Activated CD4-positive, alpha-beta T cell treated with anti-CD3 and anti-CD28 coated beads, Interleukin-2, amount 10 ng/mL, durations not matched to agents 7 days and 5 days (primary cell): ENCODE data around the gene SIVA1. TPM values are rescaled to one million over a fixed set of nuclear protein-coding genes. Genes with fewer than 3 reads are reported as not detected.

Experiments used
- CTCF ChIA-PET: fragments of 350-600 bp; sonication (Branson Sonifier 250); formaldehyde crosslinking; loops from one replicate; lab custom pipeline; 2021; ENCODE audit warnings: antibody characterized with exemption; lab: Charles Lee
- POLR2A ChIA-PET: fragments of 350-600 bp; sonication (Branson Sonifier 250); formaldehyde crosslinking; loops from one replicate; lab custom pipeline; 2021; ENCODE audit warnings: antibody characterized with exemption; lab: Charles Lee
- DNase-seq: peaks from one replicate; pipeline ENCODE4 v3.0.0-alpha.2; 2020
- H3K27ac Mint-ChIP-seq: one replicate; pipeline ENCODE4 v1.8.0; 2021; ENCODE audit warnings: mild to moderate bottlenecking, moderate library complexity, mixed read lengths
- H3K27me3 Mint-ChIP-seq: one replicate; pipeline ENCODE4 v1.8.0; 2021; ENCODE audit warnings: mixed read lengths
- H3K36me3 Mint-ChIP-seq: one replicate; pipeline ENCODE4 v1.8.0; 2021; ENCODE audit warnings: low read depth, mixed read lengths
- H3K4me1 Mint-ChIP-seq: one replicate; pipeline ENCODE4 v1.8.0; 2021; ENCODE audit warnings: mixed read lengths
- H3K4me3 Mint-ChIP-seq: one replicate; pipeline ENCODE4 v1.8.0; 2021; ENCODE audit warnings: mild to moderate bottlenecking, moderate library complexity, mixed read lengths
- H3K9me3 Mint-ChIP-seq: one replicate; pipeline ENCODE4 v1.8.0; 2021; ENCODE audit warnings: mixed read lengths
- total RNA-seq, 2 experiments: library from RNA; stranded (reverse); gene quantifications; one replicate each; pipeline ENCODE4 v1.2.3, GENCODE V29; 2021

SIVA1 gene
- total RNA-seq, 2 experiments from 2014 or later = 84.7 to 135 TPM

DNA sequence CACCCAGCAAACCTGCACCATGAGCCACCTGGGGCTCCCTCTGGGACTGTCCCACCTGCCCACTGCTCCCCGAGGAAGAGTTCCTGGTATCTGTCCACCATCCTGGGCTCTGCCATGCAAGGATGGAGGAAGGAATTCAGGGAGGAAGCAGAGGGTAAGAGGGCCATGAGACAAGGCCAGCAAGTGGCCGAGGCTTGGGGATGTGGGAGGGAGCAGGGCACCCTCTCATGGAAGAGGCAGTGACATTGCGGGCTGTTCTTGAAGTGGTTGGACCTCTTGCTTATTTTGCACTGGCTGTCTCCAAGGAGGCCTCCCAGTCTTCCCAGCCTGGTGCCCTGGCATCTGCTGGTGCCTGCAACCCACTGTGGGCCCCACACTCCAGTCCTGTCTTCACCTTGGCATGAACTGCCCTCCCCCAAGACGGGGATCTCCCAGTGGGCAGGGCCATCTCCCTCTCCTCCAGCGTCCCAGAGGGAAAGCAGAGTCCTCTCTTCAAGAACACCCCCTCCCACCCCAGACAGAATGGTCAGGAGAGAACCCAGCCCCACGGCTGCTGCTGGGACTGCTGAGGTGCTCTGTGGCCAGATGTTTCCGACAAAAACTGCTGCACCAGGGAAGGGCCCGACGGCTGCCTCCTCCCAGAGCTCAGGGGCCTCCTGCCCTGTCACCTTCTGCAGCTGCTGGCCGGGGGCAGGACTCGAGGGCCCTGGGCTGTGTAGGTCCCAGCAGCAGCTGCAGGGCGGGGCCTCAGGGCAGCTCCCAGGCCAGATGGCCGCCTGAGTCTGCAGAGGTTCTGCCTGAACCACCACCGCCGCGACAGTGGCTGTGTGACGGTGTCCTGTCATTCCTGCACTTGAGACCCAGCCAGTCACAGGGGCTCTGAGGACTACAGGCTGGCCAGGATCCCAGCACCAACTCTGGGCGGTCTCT, 44.4 kb downstream of the SIVA1 start:
- no peaks in the 10 kb centered on the region for H3K36me3 Mint-ChIP-seq
- POLR2A ChIA-PET = no interaction called here
- peak overlapping the region; percentile 70 for H3K4me3 Mint-ChIP-seq
- no peaks in the 10 kb centered on the region for H3K9me3 Mint-ChIP-seq
- peak overlapping the region; percentile 64 for H3K27ac Mint-ChIP-seq
- no peak for DNase-seq
- peaks cover 58% of the 10 kb centered on the region for H3K4me1 Mint-ChIP-seq
- CTCF ChIA-PET = interaction anchor here (0.8 to 4.5 kb wide), 4 partner anchors 29 to 138 kb away, joined by 3 to 14 read pairs (median 3); no protein-coding TSS in a partner anchor
- peaks cover 6% of the 10 kb centered on the region for H3K27me3 Mint-ChIP-seq

DNA sequence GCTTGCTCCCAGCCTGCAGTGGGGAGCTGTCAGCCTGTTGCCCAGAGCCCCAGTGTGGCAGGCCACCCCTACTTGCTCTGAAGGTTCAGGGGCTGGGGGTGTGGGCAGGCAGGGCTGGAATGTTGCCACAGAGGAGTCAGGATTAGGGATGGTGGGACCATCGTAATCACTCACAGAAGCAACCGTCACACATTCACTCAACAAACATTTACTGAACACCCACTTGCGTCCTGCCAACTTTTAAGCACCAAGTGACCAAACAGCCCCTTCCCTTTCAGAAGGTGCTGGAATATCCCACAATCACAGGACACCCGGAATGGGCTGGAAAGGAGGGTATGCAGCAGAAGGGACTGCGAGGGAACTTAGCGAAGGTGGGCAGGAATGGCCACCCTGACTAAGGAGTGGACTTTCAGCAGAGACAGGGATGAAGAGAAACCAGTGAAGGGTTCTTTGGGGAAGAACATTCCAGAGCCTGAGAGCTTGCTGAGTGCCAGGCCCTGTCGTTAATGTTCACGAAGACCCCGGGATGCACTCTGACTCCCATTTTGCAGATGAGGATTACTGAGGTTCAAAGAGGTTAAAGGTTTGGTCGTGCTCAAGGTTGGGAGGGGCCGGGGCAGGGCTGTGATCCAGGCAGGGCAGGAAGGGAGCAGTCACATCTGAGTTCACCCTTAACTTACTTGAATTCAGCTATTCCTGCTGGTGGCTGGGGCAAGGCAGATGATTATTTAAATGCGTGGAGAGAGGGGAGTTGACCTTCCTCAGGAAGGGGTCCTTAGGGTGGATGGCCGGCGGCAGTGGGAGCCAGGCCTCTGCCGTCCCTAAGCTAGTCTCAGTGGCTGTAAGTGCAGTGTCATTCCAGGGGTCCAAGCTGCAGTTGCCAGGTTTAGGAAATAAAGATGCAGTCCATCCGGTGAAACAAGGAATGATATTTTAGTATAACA, 45.6 kb downstream of the SIVA1 start:
- Mint-ChIP-seq H3K4me1 (peaks cover 51% of the 10 kb centered on the region), H3K4me3 (peak overlapping the region; percentile 17), H3K27me3 (peaks cover 6% of the 10 kb centered on the region), H3K9me3 (no peaks in the 10 kb centered on the region), H3K27ac (peak overlapping the region; percentile 20), H3K36me3 (no peaks in the 10 kb centered on the region)
- ChIA-PET CTCF (interaction anchor here (0.8 to 4.5 kb wide), 3 partner anchors 28 to 78 kb away, joined by 3 to 14 read pairs (median 3); no protein-coding TSS in a partner anchor), POLR2A (no interaction called here)
- no peak for DNase-seq

DNA sequence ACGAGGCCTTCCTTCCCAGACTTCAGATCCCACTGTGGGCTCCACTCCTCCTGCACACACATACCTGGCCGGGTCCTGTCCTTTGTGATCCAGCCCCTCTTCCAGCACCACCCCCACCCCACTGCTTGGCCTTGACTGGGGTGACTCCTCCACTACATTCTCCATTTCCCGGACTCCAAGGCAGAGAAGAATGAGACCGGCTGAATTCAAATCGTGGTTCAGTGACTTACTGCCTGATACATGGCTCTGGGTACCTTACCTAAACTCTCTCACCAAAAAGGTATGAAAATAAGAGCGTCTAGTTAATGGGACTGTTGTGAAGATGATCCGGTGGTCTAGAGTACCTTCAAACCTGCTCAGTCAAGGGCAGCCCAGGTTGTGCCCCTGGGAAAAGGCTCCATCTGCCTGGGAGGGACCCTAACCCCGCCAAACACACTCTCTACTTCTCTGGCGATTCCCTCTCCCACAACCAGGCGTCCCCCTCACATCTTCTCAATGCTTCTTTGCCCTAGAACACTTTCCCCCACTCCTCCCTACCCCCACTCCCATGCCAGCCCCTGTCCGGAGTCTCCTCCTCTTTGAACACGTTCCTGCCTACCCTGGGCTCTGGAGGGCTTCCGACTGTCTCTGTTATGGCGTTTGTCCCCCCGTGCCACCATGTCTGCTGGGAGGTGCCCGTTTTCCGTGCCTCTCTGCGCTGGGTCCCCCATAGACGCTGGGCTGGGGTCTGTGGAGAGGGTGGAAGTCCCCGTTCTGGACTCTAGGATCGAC, 46.5 kb downstream of the SIVA1 start:
- ChIA-PET POLR2A (no interaction called here), CTCF (interaction anchor here (4.5 kb wide), 1 partner anchor 27 kb away, joined by 14 read pairs; no protein-coding TSS in a partner anchor)
- H3K27me3 Mint-ChIP-seq = peaks cover 6% of the 10 kb centered on the region
- H3K4me3 Mint-ChIP-seq = peak overlapping the region; percentile 59
- no peaks in the 10 kb centered on the region for H3K9me3 Mint-ChIP-seq
- no peaks in the 10 kb centered on the region for H3K36me3 Mint-ChIP-seq
- H3K4me1 Mint-ChIP-seq = peaks cover 42% of the 10 kb centered on the region
- peak overlapping the region; percentile 63 for H3K27ac Mint-ChIP-seq
- no peak for DNase-seq

DNA sequence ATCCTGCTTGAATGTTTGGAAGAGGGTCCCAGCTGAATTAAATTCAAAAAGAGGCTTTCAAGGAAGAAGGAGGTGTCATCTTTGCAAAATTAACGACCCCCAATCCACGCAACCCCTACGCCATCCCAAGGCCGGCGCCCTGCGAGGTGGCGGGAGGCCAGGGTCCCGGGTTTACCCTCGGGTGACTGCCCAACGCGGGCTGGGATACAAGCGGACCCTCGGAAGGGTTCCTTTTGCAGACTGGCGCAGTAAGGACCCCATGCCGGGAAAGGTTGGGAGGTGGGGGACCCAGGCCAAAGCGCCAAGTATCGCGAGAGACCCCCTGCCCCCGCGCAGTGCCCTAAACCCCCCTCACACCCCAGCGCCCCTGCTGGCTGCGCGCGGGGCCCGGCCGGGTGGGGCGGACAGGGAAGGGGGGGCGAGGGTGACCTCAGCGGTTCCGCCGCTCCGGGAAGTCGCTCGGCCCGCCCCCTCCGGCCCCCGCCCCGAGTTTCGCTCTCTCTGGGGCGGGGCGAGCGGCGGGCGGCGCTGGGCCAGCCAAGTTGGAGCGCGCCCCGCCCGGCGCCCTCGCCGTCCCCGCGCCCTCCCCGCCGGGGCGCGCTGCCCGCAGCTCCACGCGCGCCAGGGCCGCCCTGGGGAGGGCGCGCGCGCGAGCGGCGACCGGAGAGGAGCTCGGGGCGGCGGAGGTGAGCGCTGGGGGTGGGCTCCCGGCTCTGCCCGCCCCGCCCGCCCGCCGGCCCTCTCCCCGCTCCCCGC, 47.2 kb downstream of the SIVA1 start:
- H3K36me3 Mint-ChIP-seq = no peaks in the 10 kb centered on the region
- CTCF ChIA-PET = interaction anchor here (0.8 to 4.5 kb wide), 7 partner anchors 9 to 48 kb away, joined by 3 to 14 read pairs (median 6); partner anchors contain the start of gene SIVA1

DNA sequence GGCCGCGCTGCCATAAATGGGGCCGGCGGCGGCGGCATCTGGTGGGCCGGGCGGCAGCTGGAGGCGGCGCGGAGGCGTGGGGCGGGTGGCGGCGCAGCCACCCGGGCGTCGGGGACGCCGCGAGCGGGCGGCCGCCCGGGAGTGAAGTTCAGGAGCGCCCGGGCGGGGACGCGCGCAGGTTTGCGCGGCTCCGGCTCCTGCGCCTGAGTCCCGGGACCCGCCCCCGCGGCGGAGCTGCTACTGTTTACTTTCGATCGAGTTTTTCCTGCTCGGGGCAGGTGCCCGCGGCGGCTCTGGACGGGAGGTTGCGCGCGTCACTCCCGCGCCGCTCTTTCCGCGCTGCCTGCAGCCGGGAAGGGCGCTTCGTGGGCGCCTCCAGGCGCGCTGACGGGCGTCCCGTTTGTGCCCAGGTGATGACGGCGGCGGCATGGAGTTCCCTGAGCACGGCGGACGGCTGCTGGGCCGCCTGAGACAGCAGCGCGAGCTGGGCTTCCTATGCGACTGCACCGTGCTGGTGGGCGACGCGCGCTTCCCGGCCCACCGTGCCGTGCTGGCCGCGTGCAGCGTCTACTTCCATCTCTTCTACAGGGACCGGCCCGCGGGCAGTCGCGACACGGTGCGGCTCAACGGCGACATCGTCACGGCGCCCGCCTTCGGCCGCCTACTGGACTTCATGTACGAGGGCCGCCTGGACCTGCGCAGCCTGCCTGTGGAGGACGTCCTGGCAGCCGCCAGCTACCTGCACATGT, 48.0 kb downstream of the SIVA1 start, which contains the start of gene ZBTB42:
Gene ZBTB42, plus strand, starts transcription at position 331 of the 749 bp plus-strand sequence. Its CDS starts 97 bp downstream, at position 428.
- peak; percentile 80 for DNase-seq
- Mint-ChIP-seq H3K9me3 (no peaks in the 10 kb centered on the region), H3K4me1 (peaks cover 39% of the 10 kb centered on the region), H3K4me3 (peak within 1 kb of the TSS; percentile 84), H3K27ac (peak within 1 kb of the TSS; percentile 84), H3K27me3 (peaks cover 6% of the 10 kb centered on the region), H3K36me3 (no peaks in the 10 kb centered on the region)
- ChIA-PET CTCF (interaction anchor here (0.8 to 4.5 kb wide), 8 partner anchors 10 to 49 kb away, joined by 3 to 14 read pairs (median 6); partner anchors contain the start of gene SIVA1), POLR2A (no interaction called here)

More for the DNA sequence above, 47.2 kb downstream of the SIVA1 start:
- H3K4me3 Mint-ChIP-seq = peak overlapping the region; percentile 59
- peaks cover 6% of the 10 kb centered on the region for H3K27me3 Mint-ChIP-seq
- H3K27ac Mint-ChIP-seq = peak overlapping the region; percentile 63
- peak; percentile 82 for DNase-seq
- peaks cover 40% of the 10 kb centered on the region for H3K4me1 Mint-ChIP-seq
- POLR2A ChIA-PET = no interaction called here
- no peaks in the 10 kb centered on the region for H3K9me3 Mint-ChIP-seq

DNA sequence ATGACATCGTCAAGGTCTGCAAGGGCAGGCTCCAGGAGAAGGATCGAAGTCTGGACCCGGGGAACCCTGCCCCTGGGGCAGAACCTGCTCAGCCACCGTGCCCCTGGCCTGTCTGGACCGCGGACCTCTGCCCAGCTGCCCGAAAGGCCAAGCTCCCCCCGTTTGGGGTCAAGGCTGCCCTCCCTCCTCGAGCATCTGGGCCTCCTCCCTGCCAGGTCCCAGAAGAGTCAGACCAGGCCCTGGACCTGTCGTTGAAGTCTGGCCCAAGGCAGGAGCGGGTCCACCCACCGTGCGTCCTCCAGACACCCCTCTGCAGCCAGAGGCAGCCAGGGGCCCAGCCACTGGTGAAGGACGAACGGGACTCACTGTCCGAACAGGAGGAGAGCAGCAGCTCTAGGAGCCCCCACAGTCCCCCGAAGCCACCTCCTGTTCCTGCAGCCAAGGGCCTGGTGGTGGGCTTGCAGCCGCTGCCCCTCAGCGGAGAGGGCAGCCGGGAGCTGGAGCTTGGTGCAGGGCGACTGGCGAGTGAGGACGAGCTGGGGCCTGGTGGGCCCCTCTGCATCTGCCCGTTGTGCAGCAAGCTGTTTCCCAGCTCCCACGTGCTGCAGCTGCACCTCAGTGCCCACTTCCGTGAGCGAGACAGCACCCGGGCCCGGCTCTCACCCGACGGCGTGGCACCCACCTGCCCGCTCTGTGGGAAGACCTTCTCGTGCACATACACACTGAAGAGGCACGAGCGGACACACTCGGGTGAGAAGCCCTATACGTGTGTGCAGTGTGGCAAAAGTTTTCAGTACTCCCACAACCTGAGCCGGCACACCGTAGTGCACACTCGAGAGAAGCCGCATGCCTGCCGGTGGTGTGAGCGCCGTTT, 48.8 kb downstream of the SIVA1 start:
- Mint-ChIP-seq H3K4me1 (peaks cover 32% of the 10 kb centered on the region), H3K36me3 (no peaks in the 10 kb centered on the region), H3K4me3 (peak overlapping the region; percentile 84), H3K27ac (peak overlapping the region; percentile 84), H3K9me3 (no peaks in the 10 kb centered on the region), H3K27me3 (peaks cover 6% of the 10 kb centered on the region)
- DNase-seq = no peak
- CTCF ChIA-PET = interaction anchor here (1.3 to 4.5 kb wide), 6 partner anchors 10 to 50 kb away, joined by 3 to 14 read pairs (median 6); partner anchors contain the start of gene SIVA1
- POLR2A ChIA-PET = no interaction called here

DNA sequence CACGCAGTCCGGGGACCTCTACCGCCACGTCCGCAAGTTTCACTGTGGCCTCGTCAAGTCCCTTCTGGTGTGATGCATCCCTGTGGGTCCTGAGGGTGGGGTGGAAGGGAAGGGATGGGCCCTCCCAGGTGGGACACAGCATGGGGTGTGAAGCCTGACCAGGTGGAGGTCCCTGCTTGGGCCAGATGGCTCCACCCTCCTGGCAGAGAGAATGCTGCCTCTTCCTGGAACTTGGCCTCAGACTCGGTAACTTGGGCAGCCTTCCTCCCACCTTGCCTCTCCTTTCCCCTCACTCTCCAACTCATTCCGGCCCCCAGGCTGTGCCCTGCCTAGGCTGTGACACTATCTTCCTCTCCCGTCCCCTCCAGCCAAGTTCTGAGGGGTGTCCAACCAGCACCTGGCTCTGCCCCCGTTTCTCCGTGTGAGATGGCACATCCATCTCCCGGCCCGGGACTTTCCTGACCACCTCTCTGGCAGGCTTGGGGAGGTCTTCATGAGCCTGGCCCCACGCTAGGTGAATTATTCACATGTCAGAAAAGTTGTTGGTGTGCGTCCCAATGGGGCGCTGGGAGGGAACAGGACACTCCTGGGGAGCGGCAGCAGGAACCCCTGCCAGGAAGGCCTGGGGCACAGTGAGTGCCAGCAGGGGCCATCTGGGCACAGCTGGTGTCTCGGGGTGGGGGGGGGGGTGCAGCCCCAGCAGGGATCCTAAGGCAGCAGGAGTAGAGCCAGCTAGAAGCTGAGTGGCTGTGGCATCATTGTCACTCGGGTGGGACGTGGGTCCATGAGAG, 49.6 kb downstream of the SIVA1 start:
- ChIA-PET CTCF (interaction anchor here (1.7 to 2.3 kb wide), 2 partner anchors 34 to 48 kb away, joined by 6 to 7 read pairs; no protein-coding TSS in a partner anchor), POLR2A (no interaction called here)
- H3K4me3 Mint-ChIP-seq = peak overlapping the region; percentile 62
- H3K36me3 Mint-ChIP-seq = no peaks in the 10 kb centered on the region
- H3K9me3 Mint-ChIP-seq = no peaks in the 10 kb centered on the region
- DNase-seq = no peak
- no peak overlapping the region for H3K27ac Mint-ChIP-seq
- peaks cover 31% of the 10 kb centered on the region for H3K4me1 Mint-ChIP-seq
- H3K27me3 Mint-ChIP-seq = peaks cover 6% of the 10 kb centered on the region

DNA sequence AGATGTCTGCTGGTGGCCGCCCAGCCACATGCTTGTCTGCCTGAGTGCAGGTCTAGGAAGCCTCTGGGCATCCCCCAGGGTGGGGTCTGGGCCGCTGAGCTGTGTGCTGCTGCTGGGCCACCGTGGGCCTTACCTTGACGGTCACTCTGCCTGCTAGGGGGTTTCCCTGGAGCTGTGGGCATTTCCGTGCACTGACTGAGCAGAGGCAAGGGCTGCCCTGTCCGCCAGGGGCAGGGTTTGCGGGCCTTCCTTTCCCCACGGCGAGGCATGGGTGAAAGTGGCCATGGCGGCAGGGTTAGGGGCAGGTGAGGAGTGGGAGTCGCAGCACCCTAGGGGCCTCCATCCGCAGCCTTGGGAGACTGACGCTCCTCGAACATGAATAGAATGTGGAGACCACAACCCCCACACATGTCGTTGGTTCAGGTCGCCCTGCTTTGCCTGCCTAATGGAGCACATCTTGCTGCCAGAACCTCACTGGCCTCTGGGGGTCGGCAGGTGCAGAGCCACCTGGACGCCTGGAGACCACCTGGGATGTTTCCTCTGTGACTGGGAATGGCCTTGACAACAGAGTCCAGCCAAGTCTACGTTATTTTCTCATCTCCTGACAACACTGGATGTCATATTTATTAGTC, 50.4 kb downstream of the SIVA1 start:
- DNase-seq = no peak
- no peaks in the 10 kb centered on the region for H3K9me3 Mint-ChIP-seq
- H3K4me1 Mint-ChIP-seq = peaks cover 28% of the 10 kb centered on the region
- H3K4me3 Mint-ChIP-seq = no peak overlapping the region
- ChIA-PET CTCF (interaction anchor here (0.6 to 1.0 kb wide), 2 partner anchors 23 to 32 kb away, joined by 3 read pairs; no protein-coding TSS in a partner anchor), POLR2A (no interaction called here)
- H3K27ac Mint-ChIP-seq = no peak overlapping the region
- H3K36me3 Mint-ChIP-seq = no peaks in the 10 kb centered on the region
- H3K27me3 Mint-ChIP-seq = peaks cover 6% of the 10 kb centered on the region

DNA sequence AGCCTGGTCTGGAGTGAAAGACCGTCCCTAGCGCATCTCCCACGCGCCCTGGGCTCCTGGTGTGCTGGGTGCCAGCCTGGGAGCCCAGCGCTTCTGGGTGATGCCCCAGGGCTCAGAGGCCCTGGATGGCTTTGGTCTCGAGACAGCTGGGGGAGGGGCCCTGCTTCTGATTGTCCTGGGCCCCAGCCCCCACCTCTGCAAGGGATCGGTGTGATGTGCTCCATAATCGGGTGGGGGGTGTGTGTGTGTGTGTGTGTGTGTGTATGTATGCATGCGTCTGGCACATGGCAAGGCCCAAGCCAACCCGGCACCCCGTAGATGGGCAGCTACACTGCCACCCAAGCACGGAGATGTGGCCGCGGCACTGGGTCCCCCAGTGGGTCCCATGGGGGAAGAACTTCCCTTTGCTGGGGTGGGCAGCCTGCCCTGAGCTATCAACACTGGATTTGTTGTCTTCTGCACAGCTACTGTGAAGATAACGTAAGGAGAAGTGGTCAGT, 51.0 kb downstream of the SIVA1 start:
- H3K27me3 Mint-ChIP-seq = peaks cover under 1% of the 10 kb centered on the region
- peaks cover 22% of the 10 kb centered on the region for H3K4me1 Mint-ChIP-seq
- no peak overlapping the region for H3K4me3 Mint-ChIP-seq
- CTCF ChIA-PET = interaction anchor here (0.6 to 1.0 kb wide), 2 partner anchors 22 to 32 kb away, joined by 3 read pairs; no protein-coding TSS in a partner anchor
- no peaks in the 10 kb centered on the region for H3K36me3 Mint-ChIP-seq
- POLR2A ChIA-PET = no interaction called here
- no peak for DNase-seq
- no peak overlapping the region for H3K27ac Mint-ChIP-seq
- no peaks in the 10 kb centered on the region for H3K9me3 Mint-ChIP-seq
